Small intestine (tissue), 7 donors: ENCODE measurements around the gene USF1. TPM values are rescaled to one million over a fixed set of nuclear protein-coding genes. Genes with fewer than 3 reads are reported as not detected.
"Not testable (repeated sequence)": the region's sequence is repeated elsewhere in the genome, so short reads cannot be mapped to it uniquely, and the experiment has no call there.

Source experiments
- DNase-seq, 2 donors: peaks; one replicate each; pipeline versions ENCODE4 v3.0.0 to v3.0.0-alpha.2; 2013
- FAIRE-seq: peaks from 2 replicates; lab custom pipeline; 2012; peaks lifted over from hg19 to GRCh38; lab: Jason Lieb, UNC
- H3K27ac ChIP-seq, 3 donors: one replicate each; pipeline ENCODE4 v1.5.1; 2013; ENCODE audit warnings: low read length in 2 of 3, mild to moderate bottlenecking in 2 of 3, control low read depth in 1 of 3, inconsistent platforms in 1 of 3, low read depth in 1 of 3, moderate library complexity in 1 of 3
- H3K27me3 ChIP-seq, 3 donors: one replicate each; pipeline ENCODE4 v1.6.1; 2013; ENCODE audit warnings: low read length in 3 of 3, inconsistent platforms in 1 of 3; ENCODE audit not compliant: control insufficient read depth in 3 of 3, insufficient read depth in 3 of 3
- H3K36me3 ChIP-seq, 3 donors: one replicate each; pipeline ENCODE4 v1.6.1; 2013; ENCODE audit warnings: low read length in 3 of 3, inconsistent platforms in 1 of 3, low read depth in 1 of 3, mild to moderate bottlenecking in 1 of 3, moderate library complexity in 1 of 3; ENCODE audit not compliant: control insufficient read depth in 3 of 3, insufficient read depth in 2 of 3
- H3K4me1 ChIP-seq, 3 donors: one replicate each; pipeline ENCODE4 v1.6.1; 2013; ENCODE audit warnings: low read length in 2 of 3, inconsistent platforms in 1 of 3, low read depth in 1 of 3, mild to moderate bottlenecking in 1 of 3, moderate library complexity in 1 of 3; ENCODE audit not compliant: control insufficient read depth in 3 of 3, insufficient read depth in 2 of 3
- H3K4me3 ChIP-seq, 3 donors: one replicate each; pipeline ENCODE4 v1.5.1; 2013; ENCODE audit warnings: low read length in 3 of 3, control low read depth in 1 of 3, inconsistent platforms in 1 of 3, low read depth in 1 of 3, mild to moderate bottlenecking in 1 of 3, moderate library complexity in 1 of 3
- H3K9me3 ChIP-seq, 2 donors: one replicate each; pipeline ENCODE4 v1.6.1; 2013; ENCODE audit warnings: low read depth in 1 of 2, low read length in 1 of 2; ENCODE audit not compliant: control insufficient read depth in 2 of 2, insufficient read depth in 1 of 2
- WGBS, 3 donors: extraction: QIAGEN DNeasy Blood & Tissue Kit; methylation state at CpG; one replicate each; pipeline ENCODE4 v1.1.7; 2013; 5-methylcytosine and 5-hydroxymethylcytosine counted together
- polyA plus RNA-seq, 4 donors: library from polyadenylated mRNA; stranded (reverse) in 3 of 4; unstranded in 1 of 4; fragments of 200-250 nt in 3 of 4; fragments of 120-200 nt in 1 of 4; gene quantifications; one replicate each; pipeline versions ENCODE4 v1.2.1 to v1.2.3, GENCODE V29; 2013
- donor health status: healthy with polysubstance abuse.
- donor health status: control.
- donor health status: control.
- donor health status: Bipolar disorder and iron deficiency.
- donor health status: healthy.

USF1 gene
- polyA plus RNA-seq, 4 donors: 48.2 to 123 (median 84.8) TPM

DNA sequence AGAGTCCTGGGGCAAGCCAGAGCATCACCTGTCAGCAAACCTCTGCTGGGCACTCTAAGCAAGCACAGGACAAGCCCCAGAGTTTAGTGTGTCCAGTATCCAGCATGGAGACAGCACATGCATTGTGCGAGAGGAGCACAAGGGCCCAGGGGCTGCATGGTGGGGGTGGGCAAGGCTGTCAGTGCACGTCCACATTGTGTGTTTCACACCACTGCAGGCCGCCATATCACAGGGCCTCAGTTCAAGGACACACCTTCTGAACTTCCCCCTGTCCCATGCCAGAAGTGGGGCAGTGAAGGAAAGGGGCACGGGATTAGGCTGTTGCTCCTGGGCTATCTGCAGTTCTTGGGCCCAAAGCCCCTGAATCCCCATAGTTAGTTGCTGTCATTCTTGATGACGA is 6.2 kb downstream of the USF1 start:
- Histone ChIP-seq H3K9me3 (no peaks in the 10 kb centered on the region), H3K4me1 (peaks cover 2 to 23% (median 3%) of the 10 kb centered on the region in 3 donors), H3K27me3 (no peaks in the 10 kb centered on the region), H3K4me3 (peak overlapping the region in 1 of 3 donors; percentile 69), H3K36me3 (peaks cover 3 to 41% (median 21%) of the 10 kb centered on the region in 3 donors), H3K27ac (peak overlapping the region; percentile 22 to 85 (median 55))
- FAIRE-seq (no peak), DNase-seq (no peak)
- 57 to 72% (median 70%) methylated on average over 5 of the region's 5 CpGs for WGBS, 3 donors

GRCh38 chr1:161039154-161039545 is 6.6 kb downstream of the USF1 start:
- Histone ChIP-seq H3K4me1 (peaks cover 1 to 19% (median 2%) of the 10 kb centered on the region in 3 donors), H3K9me3 (no peaks in the 10 kb centered on the region), H3K4me3 (peak overlapping the region in 2 of 3 donors; percentile 69 to 81), H3K27ac (peak overlapping the region; percentile 85 to 92 (median 89)), H3K27me3 (no peaks in the 10 kb centered on the region), H3K36me3 (peaks cover 3 to 41% (median 21%) of the 10 kb centered on the region in 3 donors)
- FAIRE-seq (no peak), DNase-seq (no peak)
- WGBS, 3 donors: 0 to 10% (median 9%) methylated on average over 3 of the region's 3 CpGs

GRCh38 chr1:161038523-161039153 is 7.1 kb downstream of the USF1 start, which contains the start of gene TSTD1:
Gene TSTD1, minus strand, starts transcription at chr1:161038964. Its CDS starts 75 bp downstream, at chr1:161038889.
- Histone ChIP-seq H3K9me3 (no peaks in the 10 kb centered on the region), H3K4me1 (peaks cover 0 to 18% (median 2%) of the 10 kb centered on the region in 3 donors), H3K4me3 (peak within 1 kb of the TSS; percentile 68 to 81 (median 69)), H3K36me3 (peaks cover 3 to 41% (median 21%) of the 10 kb centered on the region in 3 donors), H3K27me3 (no peaks in the 10 kb centered on the region), H3K27ac (peak within 1 kb of the TSS; percentile 85 to 92 (median 89))
- peak; percentile 89 to 91 for DNase-seq
- no peak for FAIRE-seq
- WGBS, 3 donors: 5 to 18% (median 5%) methylated on average over 41 to 54 of the region's 54 CpGs

DNA sequence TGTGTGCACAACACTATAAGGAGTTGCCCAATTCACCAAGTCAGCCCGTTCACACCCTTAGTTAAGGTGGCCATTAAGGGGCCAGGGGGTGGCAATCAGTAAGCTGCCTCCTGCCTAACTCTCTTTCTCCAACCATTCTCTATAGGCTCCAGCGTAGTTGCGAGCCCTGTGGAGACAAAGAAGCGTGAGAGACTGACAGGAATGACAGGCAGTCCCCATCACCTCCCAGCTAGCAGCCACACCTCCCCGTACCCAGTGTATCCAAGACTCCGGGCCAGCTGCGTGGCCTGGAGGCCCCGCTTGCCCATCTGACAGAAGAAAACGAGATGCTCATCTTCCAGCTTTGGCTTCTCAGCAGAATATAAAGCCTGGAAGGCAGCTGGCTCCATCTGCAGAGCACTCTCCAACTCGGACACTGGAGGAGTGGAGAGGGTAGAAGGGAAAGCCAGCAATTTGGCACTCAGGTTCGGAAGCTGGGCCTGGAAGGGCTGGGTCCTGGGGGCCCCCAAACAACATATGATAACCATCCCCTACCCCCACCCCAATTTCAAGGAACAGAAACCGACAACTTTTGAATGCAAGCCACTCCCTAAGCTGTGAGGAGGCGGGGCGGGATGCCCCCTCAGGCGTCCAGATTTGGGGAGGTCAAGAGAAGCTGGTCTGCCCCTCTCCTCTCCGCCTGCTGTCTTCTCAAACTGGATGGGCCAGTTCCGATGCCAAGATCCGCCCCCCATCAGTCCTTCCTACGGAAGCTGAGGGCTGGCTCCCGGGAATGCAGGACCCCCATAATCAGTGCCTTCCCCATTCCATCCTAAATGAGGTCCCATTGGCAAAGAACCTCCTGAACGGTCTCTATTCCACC is 7.9 kb downstream of the USF1 start:
- WGBS, 3 donors: 19 to 49% (median 32%) methylated on average over 21 of the region's 21 CpGs
- Histone ChIP-seq H3K27ac (peak overlapping the region; percentile 85 to 92 (median 89)), H3K9me3 (no peaks in the 10 kb centered on the region), H3K27me3 (no peaks in the 10 kb centered on the region), H3K4me3 (peak overlapping the region; percentile 68 to 81 (median 69)), H3K4me1 (peaks cover 0 to 18% (median 2%) of the 10 kb centered on the region in 3 donors), H3K36me3 (peaks cover 3 to 38% (median 21%) of the 10 kb centered on the region in 3 donors)
- FAIRE-seq (no peak), DNase-seq (peak in 1 of 2 donors; percentile 37)

GRCh38 chr1:161033751-161034150 is 12.0 kb downstream of the USF1 start:
- whole genome bisulfite sequencing, 3 donors: 92 to 96% (median 94%) methylated on average over 3 of the region's 3 CpGs
- H3K27me3 ChIP-seq: no peaks in the 10 kb centered on the region
- FAIRE-seq (no peak), DNase-seq (no peak)
- H3K27ac ChIP-seq: no peak overlapping the region
- no peaks in the 10 kb centered on the region for H3K9me3 ChIP-seq
- H3K4me3 ChIP-seq: no peak overlapping the region
- H3K36me3 ChIP-seq: no peaks in the 10 kb centered on the region
- peaks cover 0 to 12% (median 2%) of the 10 kb centered on the region in 3 donors for H3K4me1 ChIP-seq

GRCh38 chr1:161032409-161032808 is 13.4 kb downstream of the USF1 start:
- Histone ChIP-seq H3K27me3 (no peaks in the 10 kb centered on the region), H3K4me3 (no peak overlapping the region), H3K9me3 (no peaks in the 10 kb centered on the region), H3K4me1 (peaks cover 0 to 5% (median 0%) of the 10 kb centered on the region in 3 donors), H3K36me3 (no peaks in the 10 kb centered on the region), H3K27ac (no peak overlapping the region)
- 82 to 100% (median 84%) methylated on average over 1 of the region's 1 CpG for WGBS, 3 donors
- FAIRE-seq: no peak
- no peak for DNase-seq

- 73 to 86% (median 77%) methylated on average over 2 of the region's 2 CpGs for WGBS, 3 donors
- Histone ChIP-seq H3K4me3 (no peak overlapping the region), H3K27ac (no peak overlapping the region), H3K27me3 (no peaks in the 10 kb centered on the region), H3K4me1 (no peaks in the 10 kb centered on the region), H3K9me3 (no peaks in the 10 kb centered on the region), H3K36me3 (no peaks in the 10 kb centered on the region)
- DNase-seq (no peak), FAIRE-seq (no peak)
Observed at GRCh38 chr1:161031874-161032273, 13.9 kb downstream of the USF1 start.

GRCh38 chr1:161029466-161029865 is 16.3 kb downstream of the USF1 start:
- not testable (repeated sequence) for H3K4me1 ChIP-seq, H3K27ac ChIP-seq, H3K9me3 ChIP-seq, FAIRE-seq, H3K4me3 ChIP-seq, DNase-seq, H3K36me3 ChIP-seq, H3K27me3 ChIP-seq
- WGBS, 3 donors: 96 to 98% (median 97%) methylated on average over 21 to 32 of the region's 32 CpGs
